Activated CD4-positive, alpha-beta T cell treated with anti-CD3 and anti-CD28 coated beads, Interleukin-2, Interleukin-6, amounts not matched to agents 100 ng/mL and 50 ng/mL, durations not matched to agents 16 hours and 8 hours (primary cell): ENCODE measurements around the gene ANXA2.

Experiments used
- DNase-seq: peaks from one replicate; pipeline ENCODE4 v3.0.0-alpha.2; 2020

Gene ANXA2

DNA sequence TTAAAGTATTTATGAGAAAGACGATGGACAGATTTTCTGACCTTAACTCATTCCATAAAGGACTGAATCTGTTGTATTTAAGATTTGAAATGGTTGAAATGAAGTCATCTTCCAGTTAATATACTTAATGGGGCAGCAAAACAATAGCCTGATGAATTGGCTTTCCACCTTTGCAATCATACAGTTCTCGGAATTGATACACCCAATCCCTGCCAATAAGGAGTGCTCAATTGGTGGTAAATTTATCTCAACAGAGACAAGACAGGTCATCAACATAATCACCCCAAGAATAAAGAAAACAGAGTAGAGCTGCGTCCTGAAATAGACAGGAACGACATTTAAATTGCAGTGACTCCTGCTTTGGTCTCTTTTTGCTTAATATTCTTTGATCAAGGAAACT lies 11.2 kb downstream of the ANXA2 start:
- no peak for DNase-seq

- no peak for DNase-seq
Observed at GRCh38 chr15:60385620-60386552, 11.9 kb downstream of the ANXA2 start.

- DNase-seq = no peak
Observed at GRCh38 chr15:60384526-60385126, 13.2 kb downstream of the ANXA2 start.

- no peak for DNase-seq
Observed at GRCh38 chr15:60384053-60384452, 13.7 kb downstream of the ANXA2 start.

DNA sequence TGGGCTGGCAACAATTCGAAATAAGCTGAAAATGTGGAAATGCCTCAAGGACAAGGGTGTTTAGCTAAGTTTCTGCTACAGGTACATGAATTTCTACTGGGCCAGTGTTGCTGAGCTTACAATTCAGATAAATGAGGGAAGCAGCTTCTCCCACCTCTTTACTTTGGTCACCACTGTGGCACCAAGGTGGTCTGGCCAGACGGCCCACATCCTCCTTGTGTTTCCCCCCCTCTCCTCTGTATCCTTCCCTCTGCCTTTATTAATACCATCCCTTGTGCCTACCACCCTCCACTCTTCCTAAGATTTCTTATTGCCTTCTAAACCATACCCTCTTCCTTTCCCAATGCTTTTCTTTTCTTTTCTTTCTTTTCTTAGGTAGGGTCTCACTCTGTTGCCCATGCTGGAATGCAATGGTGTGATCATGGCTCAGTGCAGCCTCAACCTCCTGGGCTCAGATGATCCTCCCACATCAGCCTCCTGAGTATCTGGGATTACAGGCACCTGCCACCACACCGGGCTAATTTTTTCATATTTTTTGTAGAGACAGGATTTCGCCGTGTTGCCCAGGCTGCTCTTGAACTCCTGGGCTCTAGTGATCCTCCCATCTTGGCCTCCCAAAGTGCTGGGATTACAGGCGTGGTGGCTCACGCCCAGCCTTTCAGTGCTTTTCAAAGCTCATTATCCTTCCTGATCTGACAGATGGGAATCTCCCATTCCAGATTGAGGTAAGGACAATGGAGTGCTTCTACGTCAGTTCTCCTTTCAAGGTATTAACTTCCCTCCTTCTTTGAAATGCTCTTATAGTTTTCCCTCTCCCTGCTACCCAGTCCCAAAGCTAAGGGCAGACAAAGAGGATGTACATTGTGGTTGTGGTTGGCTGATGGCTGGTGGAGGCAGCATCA lies 14.8 kb downstream of the ANXA2 start:
- DNase-seq = no peak

- no peak for DNase-seq
Observed at GRCh38 chr15:60381148-60381788, 16.5 kb downstream of the ANXA2 start.

DNA sequence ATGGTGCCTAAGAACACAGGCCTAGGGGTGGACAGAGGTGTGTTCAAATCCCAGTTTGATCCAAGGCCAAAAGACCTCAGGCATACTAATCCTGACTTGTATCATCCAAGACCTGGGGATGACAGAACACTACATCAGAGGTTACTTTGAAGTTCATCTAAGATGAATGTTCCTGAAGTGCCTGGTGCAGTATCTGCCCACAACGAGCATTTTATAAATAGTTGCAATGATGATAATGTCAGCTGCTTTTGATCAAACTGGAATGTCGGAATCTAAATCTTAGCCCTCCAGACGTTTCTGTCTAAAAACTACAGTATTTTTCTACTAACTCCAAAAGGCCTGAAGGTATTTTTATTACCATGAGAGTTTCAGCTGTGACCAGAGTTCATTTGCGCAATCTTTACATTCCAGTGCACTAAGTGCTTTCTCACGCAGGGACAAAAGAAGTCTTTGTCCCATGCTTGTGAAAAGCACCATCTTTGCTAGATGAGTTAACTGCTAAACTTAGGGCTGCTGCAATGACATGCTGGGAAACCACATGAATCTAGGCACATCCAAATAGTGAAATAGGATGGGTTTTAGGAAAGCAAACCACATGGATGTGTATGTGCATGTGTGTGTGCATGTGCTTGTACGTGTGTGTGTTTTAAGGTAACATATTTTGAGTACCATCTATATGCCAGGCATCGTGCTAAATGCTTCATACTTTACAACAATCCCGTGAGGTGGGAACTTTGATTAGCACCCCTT lies 18.1 kb downstream of the ANXA2 start:
- no peak for DNase-seq

DNA sequence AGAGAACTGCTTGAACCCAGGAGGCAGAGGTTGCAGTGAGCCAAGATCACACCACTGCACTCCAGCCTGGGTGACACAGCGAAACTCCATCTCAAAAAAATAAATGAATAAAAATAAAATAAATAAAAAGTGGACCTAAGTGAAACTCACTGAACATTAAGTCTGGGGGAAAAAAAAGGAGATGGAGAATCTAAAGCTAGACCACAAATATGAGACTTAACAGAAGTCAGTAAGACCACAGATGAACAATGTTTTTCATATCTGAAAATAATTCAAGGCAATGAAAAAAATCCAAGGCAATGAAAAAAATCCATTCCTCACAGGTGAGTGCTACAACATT lies 18.6 kb downstream of the ANXA2 start:
- no peak for DNase-seq

DNA sequence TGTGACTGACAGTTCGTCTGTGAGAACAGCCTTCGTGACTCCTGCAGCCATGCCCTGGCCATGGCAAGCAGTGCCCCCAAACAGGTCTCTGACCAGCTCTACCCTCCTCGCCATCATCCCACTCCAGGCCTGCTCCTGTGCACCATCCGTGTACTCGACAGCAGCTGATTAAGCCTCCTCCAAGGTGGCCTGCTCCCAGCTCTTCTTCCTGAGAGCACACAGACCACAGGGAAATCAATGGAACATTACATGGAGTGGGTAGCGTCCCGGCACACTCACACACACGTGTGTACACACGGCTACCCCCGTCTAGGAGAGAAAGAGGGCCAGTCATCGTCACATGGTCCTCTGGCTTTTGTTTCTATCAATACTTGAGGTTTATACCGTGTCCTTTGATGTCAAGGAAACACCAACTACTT lies 21.1 kb downstream of the ANXA2 start:
- DNase-seq = no peak

- no peak for DNase-seq
Observed at GRCh38 chr15:60375306-60375705, 22.5 kb downstream of the ANXA2 start.

DNA sequence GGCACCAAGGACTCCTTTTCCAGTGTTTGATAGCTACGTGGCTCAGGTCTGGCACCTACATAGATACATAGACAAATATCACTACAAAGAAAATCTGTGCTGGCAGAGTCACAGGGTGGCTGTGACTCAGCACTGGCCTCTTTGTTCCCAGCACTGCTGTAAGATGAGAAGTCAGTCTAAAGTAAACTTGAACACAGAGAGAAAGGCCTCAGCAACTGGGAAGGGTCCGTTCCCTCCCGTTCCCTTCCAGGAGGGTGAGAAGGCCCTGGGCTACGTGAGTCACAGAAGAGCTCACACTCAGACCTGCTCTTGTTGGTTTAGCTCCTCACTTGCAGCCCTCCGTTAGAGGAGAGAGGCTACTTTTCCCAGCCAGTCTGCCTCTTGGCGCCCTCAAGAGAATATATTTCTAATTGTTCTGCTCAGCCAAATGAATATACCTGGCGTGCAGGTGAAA lies 23.1 kb downstream of the ANXA2 start:
- no peak for DNase-seq

DNA sequence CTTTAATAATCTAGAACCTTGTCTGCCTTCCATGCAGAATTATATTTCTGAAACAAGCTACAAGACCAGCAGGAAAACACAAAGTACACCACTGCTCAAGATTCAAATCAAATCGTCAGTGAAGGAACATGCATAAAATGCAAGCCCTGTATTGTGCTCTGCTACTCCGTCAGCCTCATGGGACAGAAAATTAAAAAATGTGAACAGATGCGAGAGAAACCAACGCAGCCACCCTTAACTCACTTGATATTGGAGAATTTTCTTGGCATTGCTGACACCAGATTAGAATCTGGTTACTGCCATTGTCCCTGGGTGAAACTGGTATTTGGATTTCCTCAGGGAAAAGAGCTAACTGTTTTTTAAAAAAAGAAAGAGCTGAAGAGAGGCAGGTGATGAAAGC lies 23.6 kb downstream of the ANXA2 start:
- no peak for DNase-seq

DNA sequence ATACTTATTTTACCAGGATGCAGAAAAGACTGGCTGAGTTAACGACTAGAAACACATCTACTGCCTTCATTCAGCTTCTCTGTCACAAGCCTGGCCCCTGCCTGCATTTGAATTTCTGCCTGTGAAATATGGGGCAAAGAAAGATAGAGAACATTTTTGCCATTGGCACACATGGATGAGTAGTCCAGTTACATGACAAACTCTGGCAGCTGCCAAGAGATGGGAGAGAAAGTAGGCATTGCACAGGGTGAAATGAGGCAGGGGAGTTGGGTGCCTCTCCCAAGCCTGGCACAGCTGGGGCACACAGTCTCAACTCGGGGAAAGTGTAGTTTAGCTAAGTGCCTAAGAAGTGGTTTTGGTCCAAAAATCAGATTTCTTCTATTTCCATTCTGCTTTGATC lies 24.0 kb downstream of the ANXA2 start:
- no peak for DNase-seq

- no peak for DNase-seq
Observed at GRCh38 chr15:60373327-60373726, 24.5 kb downstream of the ANXA2 start.

GRCh38 chr15:60372756-60373155 lies 25.0 kb downstream of the ANXA2 start:
- no peak for DNase-seq

GRCh38 chr15:60372227-60372626 lies 25.6 kb downstream of the ANXA2 start:
- DNase-seq = no peak

GRCh38 chr15:60371175-60372051 lies 26.4 kb downstream of the ANXA2 start:
- no peak for DNase-seq

DNA sequence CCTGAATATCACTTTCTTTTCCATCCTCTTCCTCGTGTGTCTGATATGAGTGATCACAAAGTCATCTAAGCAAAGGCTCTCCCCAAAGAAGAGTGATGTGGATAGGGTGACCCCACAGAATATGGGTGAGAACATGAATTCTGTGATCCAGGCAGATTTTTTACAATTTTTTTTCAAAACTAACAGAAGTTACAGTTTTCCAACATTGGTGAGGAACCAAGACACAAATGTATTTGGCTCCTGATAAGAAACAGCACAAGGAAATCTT lies 27.0 kb downstream of the ANXA2 start:
- DNase-seq = no peak

DNA sequence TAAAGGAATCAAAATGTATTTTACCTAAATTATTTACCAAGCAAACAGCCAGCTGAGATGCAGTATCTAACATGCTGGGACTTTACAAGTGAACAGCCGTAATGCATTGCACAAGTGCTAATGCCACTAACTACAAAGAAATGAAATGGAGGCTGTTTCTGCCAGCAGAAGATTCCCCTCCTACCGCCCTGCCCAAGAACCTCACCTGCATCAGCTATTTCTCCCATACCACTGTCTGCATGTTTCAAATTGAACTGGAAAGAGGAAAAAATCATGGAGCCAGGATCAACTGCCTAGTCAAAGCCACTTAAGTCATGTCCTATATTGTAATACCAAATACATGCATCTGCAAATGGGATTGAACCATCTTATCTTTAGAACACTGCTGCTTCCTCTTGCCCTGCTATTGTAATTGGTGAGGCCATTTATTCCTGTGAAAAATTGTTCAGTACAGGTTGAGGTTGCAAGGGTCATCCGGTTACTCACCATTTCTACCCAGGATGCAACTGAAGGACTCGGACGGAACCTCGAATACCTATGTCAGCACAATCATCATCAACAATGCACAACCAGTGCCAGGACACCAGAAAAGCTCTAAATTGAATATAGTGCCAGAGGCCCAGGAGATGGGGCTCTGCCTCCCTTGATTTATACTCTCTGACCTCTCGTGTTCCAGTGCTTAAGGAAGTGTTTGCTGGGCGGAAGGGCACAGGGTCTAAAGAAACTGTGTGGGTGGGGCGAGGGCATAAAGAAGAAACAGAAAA lies 27.5 kb downstream of the ANXA2 start:
- no peak for DNase-seq

- DNase-seq = no peak
Observed at GRCh38 chr15:60369696-60370095, 28.1 kb downstream of the ANXA2 start.

GRCh38 chr15:60364612-60364924 lies 33.2 kb downstream of the ANXA2 start:
- DNase-seq = no peak
